ENCODE results near the gene NFIC.
A peak's percentile ranks its signal among the peaks of the same experiment; 100 is the strongest.

The NFIC gene

DNA sequence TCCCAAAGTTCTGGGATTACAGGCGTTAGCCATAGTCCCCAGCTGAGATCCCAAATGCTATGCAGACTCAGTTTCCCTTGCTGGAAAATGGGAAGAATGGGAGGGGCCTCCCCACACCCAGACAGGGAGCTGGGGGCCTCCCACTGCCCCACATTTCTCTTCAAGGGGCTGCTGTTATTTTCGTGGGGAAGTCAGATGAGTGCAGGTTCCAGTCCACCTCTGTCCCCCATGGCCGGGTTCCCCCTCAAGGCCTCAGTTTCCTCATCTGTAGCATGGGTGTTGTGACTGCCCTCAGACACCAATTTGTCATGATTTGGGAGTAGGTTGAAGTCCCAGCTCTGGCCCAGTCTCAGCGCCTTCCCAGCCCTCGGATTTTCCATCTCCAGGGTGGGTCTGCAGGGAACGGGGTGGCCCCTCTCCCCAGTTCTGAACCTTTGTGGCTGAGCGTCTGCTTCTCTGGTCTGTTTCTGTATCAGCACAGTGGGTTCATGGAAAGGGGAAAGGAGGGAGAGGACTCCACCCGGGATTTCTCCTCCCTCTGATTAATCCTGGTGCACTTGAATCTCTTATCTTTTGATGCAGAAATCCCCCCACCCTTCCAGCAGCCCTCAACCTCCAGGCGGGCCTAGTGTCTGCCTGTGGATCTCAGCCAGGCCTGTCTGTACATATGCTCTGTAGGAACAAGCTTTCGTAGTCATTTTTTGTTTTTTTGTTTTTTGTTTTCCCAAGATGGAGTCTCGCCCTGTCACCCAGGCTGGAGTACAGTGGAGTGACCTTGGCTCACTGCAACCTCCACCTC lies 12.2 kb downstream of the NFIC start:
- H3K36me3 ChIP-seq, result peaks cover 11 to 24% (median 14%) of the 10 kb centered on the region in 3 donors
- intact Hi-C loops (cut with DNase I; ENCODE audit: low total_unique reads), result no loop called here
- TF ChIP-seq, protein P1, sequence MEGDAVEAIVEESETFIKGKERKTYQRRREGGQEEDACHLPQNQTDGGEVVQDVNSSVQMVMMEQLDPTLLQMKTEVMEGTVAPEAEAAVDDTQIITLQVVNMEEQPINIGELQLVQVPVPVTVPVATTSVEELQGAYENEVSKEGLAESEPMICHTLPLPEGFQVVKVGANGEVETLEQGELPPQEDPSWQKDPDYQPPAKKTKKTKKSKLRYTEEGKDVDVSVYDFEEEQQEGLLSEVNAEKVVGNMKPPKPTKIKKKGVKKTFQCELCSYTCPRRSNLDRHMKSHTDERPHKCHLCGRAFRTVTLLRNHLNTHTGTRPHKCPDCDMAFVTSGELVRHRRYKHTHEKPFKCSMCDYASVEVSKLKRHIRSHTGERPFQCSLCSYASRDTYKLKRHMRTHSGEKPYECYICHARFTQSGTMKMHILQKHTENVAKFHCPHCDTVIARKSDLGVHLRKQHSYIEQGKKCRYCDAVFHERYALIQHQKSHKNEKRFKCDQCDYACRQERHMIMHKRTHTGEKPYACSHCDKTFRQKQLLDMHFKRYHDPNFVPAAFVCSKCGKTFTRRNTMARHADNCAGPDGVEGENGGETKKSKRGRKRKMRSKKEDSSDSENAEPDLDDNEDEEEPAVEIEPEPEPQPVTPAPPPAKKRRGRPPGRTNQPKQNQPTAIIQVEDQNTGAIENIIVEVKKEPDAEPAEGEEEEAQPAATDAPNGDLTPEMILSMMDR (IDR thresholded peaks at IDR 0.05), result no peak
- H3K27me3 ChIP-seq, result no peaks in the 10 kb centered on the region
- no peak for DNase-seq
- peak overlapping the region; percentile 64 to 100 for H3K27ac ChIP-seq
- H3K4me1 ChIP-seq, result peaks cover 0 to 100% (median 62%) of the 10 kb centered on the region in 4 donors
- H3K4me3 ChIP-seq, result no peak overlapping the region
- no peaks in the 10 kb centered on the region for H3K9me3 ChIP-seq

DNA sequence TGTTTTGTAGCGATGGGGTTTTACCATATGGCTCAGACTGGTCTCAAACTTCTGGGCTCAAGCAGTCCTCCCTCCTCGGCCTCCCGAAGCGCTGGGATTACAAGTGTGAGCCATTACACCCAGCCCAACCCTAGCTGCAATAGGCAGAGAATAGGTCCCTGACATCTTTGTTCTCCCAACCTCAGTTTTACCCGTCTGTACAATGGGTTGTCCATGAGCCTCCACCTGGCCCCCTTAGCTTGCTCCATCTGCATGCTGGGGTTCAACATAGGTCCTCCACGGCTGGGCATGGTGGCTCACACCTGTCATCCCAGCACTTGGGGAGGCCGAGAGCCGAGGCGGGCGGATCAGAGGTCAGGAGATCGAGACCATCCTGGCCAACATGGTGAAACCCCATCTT lies 14.4 kb downstream of the NFIC start:
- Histone ChIP-seq H3K36me3 (peaks cover 11 to 29% (median 14%) of the 10 kb centered on the region in 3 donors), H3K27me3 (no peaks in the 10 kb centered on the region), H3K4me1 (peaks cover 0 to 100% (median 62%) of the 10 kb centered on the region in 4 donors), H3K27ac (peak overlapping the region; percentile 64 to 100), H3K4me3 (no peak overlapping the region), H3K9me3 (no peaks in the 10 kb centered on the region)
- TF ChIP-seq, protein P1 (IDR thresholded peaks at IDR 0.05), result no peak
- DNase-seq, result no peak
- intact Hi-C loops (cut with DNase I; ENCODE audit: low total_unique reads), result no loop called here

DNA sequence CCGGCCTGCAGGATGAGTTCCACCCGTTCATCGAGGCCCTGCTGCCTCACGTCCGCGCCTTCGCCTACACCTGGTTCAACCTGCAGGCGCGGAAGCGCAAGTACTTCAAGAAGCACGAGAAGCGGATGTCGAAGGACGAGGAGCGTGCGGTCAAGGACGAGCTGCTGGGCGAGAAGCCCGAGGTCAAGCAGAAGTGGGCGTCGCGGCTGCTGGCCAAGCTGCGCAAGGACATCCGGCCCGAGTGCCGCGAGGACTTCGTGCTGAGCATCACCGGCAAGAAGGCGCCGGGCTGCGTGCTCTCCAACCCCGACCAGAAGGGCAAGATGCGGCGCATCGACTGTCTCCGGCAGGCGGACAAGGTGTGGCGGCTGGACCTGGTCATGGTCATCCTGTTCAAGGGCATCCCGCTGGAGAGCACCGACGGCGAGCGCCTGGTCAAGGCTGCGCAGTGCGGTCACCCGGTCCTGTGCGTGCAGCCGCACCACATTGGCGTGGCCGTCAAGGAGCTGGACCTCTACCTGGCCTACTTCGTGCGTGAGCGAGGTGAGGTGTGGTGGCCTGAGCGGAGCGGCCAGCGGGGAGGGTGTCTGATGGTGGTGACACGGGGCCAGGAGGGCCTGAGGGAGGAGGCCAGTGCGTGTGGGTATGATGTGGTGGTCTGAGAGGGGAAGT lies 15.5 kb downstream of the NFIC start:
- peak overlapping the region; percentile 86 to 100 for H3K27ac ChIP-seq
- TF ChIP-seq, protein P1 (IDR thresholded peaks at IDR 0.05), result no peak
- H3K4me1 ChIP-seq, result peaks cover 0 to 100% (median 63%) of the 10 kb centered on the region in 4 donors
- no peak overlapping the region for H3K4me3 ChIP-seq
- H3K27me3 ChIP-seq, result no peaks in the 10 kb centered on the region
- H3K9me3 ChIP-seq, result no peaks in the 10 kb centered on the region
- intact Hi-C loops (cut with DNase I; ENCODE audit: low total_unique reads), result no loop called here
- peaks cover 11 to 29% (median 14%) of the 10 kb centered on the region in 3 donors for H3K36me3 ChIP-seq
- DNase-seq, result no peak

DNA sequence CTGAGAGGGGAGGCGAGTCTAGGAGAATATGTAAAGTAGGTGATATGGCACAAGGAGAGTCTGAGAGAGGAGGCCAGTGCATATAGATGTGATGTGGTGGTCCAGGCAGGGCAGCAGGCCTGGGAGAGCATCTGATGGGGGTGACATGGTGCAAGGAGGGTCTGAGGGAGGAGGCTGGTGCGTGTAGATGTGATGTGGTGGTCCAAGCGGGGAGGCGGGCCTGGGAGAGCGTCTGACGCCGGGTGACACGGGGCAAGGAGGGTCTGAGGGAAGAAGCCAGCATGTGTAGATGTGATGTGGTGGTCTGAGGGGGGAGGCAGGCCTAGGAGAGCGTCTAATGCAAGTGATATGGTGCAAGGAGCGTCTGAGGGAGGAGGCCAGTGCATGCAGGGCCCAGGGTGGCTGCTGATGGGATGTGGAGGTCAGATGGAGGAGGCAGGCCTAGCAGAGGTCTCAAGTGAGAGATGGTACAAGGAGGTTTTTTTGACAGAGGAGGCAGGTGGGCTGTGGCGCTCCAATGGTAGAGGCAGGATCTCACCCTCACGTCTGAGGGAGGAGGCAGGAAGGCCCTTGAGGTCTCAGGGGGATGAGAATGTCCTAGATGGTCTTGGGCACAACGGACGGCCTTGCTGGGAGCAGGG lies 16.2 kb downstream of the NFIC start:
- Histone ChIP-seq H3K27ac (peak overlapping the region; percentile 86 to 100), H3K36me3 (peaks cover 11 to 29% (median 14%) of the 10 kb centered on the region in 3 donors), H3K9me3 (no peaks in the 10 kb centered on the region), H3K4me1 (peaks cover 0 to 100% (median 68%) of the 10 kb centered on the region in 4 donors), H3K4me3 (no peak overlapping the region), H3K27me3 (no peaks in the 10 kb centered on the region)
- intact Hi-C loops (cut with DNase I; ENCODE audit: low total_unique reads), result no loop called here
- TF ChIP-seq, protein P1 (IDR thresholded peaks at IDR 0.05), result no peak
- DNase-seq, result no peak

DNA sequence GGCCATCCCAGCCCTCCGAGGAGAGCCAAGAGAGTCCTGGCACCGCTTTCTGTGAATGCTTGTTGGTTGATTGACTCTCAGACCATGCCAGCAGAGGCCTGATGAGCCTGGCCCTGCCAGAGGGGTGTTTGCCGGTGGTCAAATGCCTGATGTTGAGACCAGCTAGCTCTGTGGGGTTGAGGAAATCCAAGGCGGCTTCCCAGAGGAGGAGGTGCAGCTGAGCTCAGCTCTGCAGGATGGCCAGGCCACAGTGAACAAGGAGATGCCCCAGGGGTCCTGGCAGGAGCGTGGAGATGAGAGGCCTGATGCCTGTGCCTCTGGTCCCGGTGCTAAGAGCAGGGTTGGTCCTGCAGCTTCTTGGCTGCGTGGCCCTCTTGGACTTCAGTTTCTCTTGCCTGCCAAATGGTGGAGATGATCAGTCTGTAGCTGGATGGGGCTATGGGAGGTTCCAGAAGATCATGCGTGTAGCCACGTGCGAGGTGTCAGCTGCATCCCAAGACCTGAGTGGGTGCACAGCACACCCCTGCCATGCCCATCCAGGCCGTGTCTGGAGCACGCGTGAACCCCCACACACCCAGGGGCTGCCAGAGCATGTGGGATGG lies 16.8 kb downstream of the NFIC start:
- intact Hi-C loops (cut with DNase I; ENCODE audit: low total_unique reads), result no loop called here
- Histone ChIP-seq H3K36me3 (peaks cover 11 to 29% (median 14%) of the 10 kb centered on the region in 3 donors), H3K27ac (peak overlapping the region; percentile 86 to 100), H3K9me3 (no peaks in the 10 kb centered on the region), H3K4me1 (peaks cover 4 to 100% (median 74%) of the 10 kb centered on the region in 4 donors), H3K4me3 (peak overlapping the region in 1 of 2 donors; percentile 14), H3K27me3 (no peaks in the 10 kb centered on the region)
- TF ChIP-seq, protein P1 (IDR thresholded peaks at IDR 0.05), result no peak
- DNase-seq, result peak; percentile 69 to 87
